GM23338 (cell line): ENCODE results near the gene EEF1E1. TPM values are rescaled to one million over a fixed set of nuclear protein-coding genes. Genes with fewer than 3 reads are reported as not detected.

Experiments
- ATAC-seq: fragments of 200-7000 bp; cut with Tn5 transposase; 3 replicates; pipeline ENCODE4 v1.9.1; 2020
- DNase-seq: peaks from one replicate; pipeline ENCODE4 v3.0.0-alpha.2; 2015; ENCODE audit warnings: low spot score
- H2AFZ ChIP-seq: fragments of 200-600 bp; sonication (generic); 2 replicates; pipeline ENCODE4 v1.8.0; 2016; ENCODE audit warnings: antibody characterized with exemption, mild to moderate bottlenecking, moderate library complexity
- H3F3A ChIP-seq: fragments of 200-600 bp; sonication (generic); replicated peaks from 2 replicates; pipeline ENCODE4 v1.8.0; 2017; ENCODE audit warnings: antibody characterized with exemption, mixed run types, low read depth
- H3K27ac ChIP-seq: fragments of 200-600 bp; sonication (generic); 2 replicates; pipeline ENCODE4 v1.6.1; 2016; ENCODE audit warnings: low read depth
- H3K27me3 ChIP-seq: fragments of 200-600 bp; sonication (generic); 2 replicates; pipeline ENCODE4 v1.8.0; 2016; ENCODE audit warnings: mild to moderate bottlenecking, mixed run types, moderate library complexity; ENCODE audit not compliant: insufficient read depth
- H3K36me3 ChIP-seq: fragments of 200-600 bp; sonication (generic); 2 replicates; pipeline ENCODE4 v1.8.0; 2016; ENCODE audit warnings: mild to moderate bottlenecking; ENCODE audit not compliant: insufficient read depth
- H3K4me1 ChIP-seq: fragments of 200-600 bp; sonication (generic); 2 replicates; pipeline ENCODE4 v1.8.0; 2016; ENCODE audit warnings: mild to moderate bottlenecking, moderate library complexity; ENCODE audit not compliant: insufficient read depth
- H3K4me2 ChIP-seq: fragments of 200-600 bp; sonication (generic); 2 replicates; pipeline ENCODE4 v1.7.1; 2017; ENCODE audit warnings: mixed run types
- H3K4me3 ChIP-seq: fragments of 200-600 bp; sonication (generic); 2 replicates; pipeline ENCODE4 v1.6.1; 2016; ENCODE audit warnings: mixed run types
- H3K79me2 ChIP-seq: fragments of 200-600 bp; sonication (generic); replicated peaks from 2 replicates; pipeline ENCODE4 v1.8.0; 2017; ENCODE audit warnings: mild to moderate bottlenecking; ENCODE audit not compliant: insufficient read depth
- H3K9me2 ChIP-seq: fragments of 200-600 bp; sonication (generic); 2 replicates; pipeline ENCODE4 v1.8.0; 2017; ENCODE audit not compliant: insufficient read depth
- H4K20me1 ChIP-seq: fragments of 200-600 bp; sonication (generic); replicated peaks from 2 replicates; pipeline ENCODE4 v1.8.0; 2017; ENCODE audit warnings: mild to moderate bottlenecking; ENCODE audit not compliant: insufficient read depth
- H3K27ac Mint-ChIP-seq: 2 replicates; pipeline ENCODE4 v1.8.0; 2020; ENCODE audit warnings: inconsistent platforms, mild to moderate bottlenecking, moderate library complexity, mixed read lengths
- H3K27me3 Mint-ChIP-seq: 3 replicates; pipeline ENCODE4 v1.8.0; 2022; ENCODE audit warnings: low read depth, mild to moderate bottlenecking, moderate library complexity, mixed read lengths, inconsistent platforms; ENCODE audit not compliant: insufficient read depth, poor library complexity
- H3K36me3 Mint-ChIP-seq: 3 replicates; pipeline ENCODE4 v1.8.0; 2021; ENCODE audit warnings: low read depth, mild to moderate bottlenecking, inconsistent platforms, moderate library complexity, mixed read lengths
- H3K4me1 Mint-ChIP-seq: 3 replicates; pipeline ENCODE4 v1.8.0; 2020; ENCODE audit warnings: mild to moderate bottlenecking, inconsistent platforms, mixed read lengths
- H3K4me3 Mint-ChIP-seq: 3 replicates; pipeline ENCODE4 v1.8.0; 2021; ENCODE audit warnings: moderate library complexity, mild to moderate bottlenecking, inconsistent platforms, mixed read lengths
- H3K9me3 Mint-ChIP-seq: 3 replicates; pipeline ENCODE4 v1.8.0; 2020; ENCODE audit warnings: moderate library complexity, mild to moderate bottlenecking, inconsistent platforms, mixed read lengths
- CREB1 ChIP-seq: fragments of 250-450 bp; sonication (Bioruptor Pico); IDR thresholded peaks from 2 replicates; pipeline ENCODE4 v1.5.0; 2020; ENCODE audit warnings: low read depth, mild to moderate bottlenecking, moderate library complexity
- CTCF ChIP-seq, 2 experiments: fragments of 200-600 bp in 1 of 2; sonication (generic) in 1 of 2; conservative IDR thresholded peaks; 2 replicates each; pipeline versions ENCODE4 v1.5.1 to v1.6.1; 2016 to 2017; ENCODE audit warnings: antibody characterized with exemption in 2 of 2, low read depth in 2 of 2, mild to moderate bottlenecking in 2 of 2, moderate library complexity in 1 of 2
- EZH2 ChIP-seq: fragments of 200-600 bp; sonication (generic); IDR thresholded peaks from one replicate; pipeline ENCODE4 v1.8.0; 2017; ENCODE audit warnings: antibody characterized with exemption, mild to moderate bottlenecking, low read depth; ENCODE audit not compliant: unreplicated experiment
- EZH2phosphoT487 ChIP-seq: fragments of 200-600 bp; sonication (generic); IDR thresholded peaks from one replicate; pipeline ENCODE4 v1.8.1; 2018; ENCODE audit warnings: antibody characterized with exemption; ENCODE audit not compliant: unreplicated experiment
- JUNB ChIP-seq: IDR thresholded peaks from one replicate; pipeline ENCODE4 v1.6.1; 2016; ENCODE audit warnings: antibody characterized with exemption; ENCODE audit not compliant: unreplicated experiment
- NANOG ChIP-seq: IDR thresholded peaks from 2 replicates; pipeline ENCODE4 v1.6.1; 2016; ENCODE audit warnings: antibody characterized with exemption, borderline replicate concordance
- POLR2AphosphoS5 ChIP-seq: IDR thresholded peaks from 2 replicates; pipeline ENCODE4 v1.6.1; 2016; ENCODE audit warnings: antibody characterized with exemption, low read depth
- STAT1 ChIP-seq: IDR thresholded peaks from one replicate; pipeline ENCODE4 v1.6.1; 2016; ENCODE audit warnings: antibody characterized with exemption; ENCODE audit not compliant: unreplicated experiment
- ZNF114 ChIP-seq: fragments of 250-450 bp; sonication (Bioruptor Pico); IDR thresholded peaks from 2 replicates; pipeline ENCODE4 v1.5.0; 2020; ENCODE audit warnings: mild to moderate bottlenecking, moderate library complexity
- ZNF331 ChIP-seq: fragments of 250-450 bp; sonication (Bioruptor Pico); IDR thresholded peaks from 2 replicates; pipeline ENCODE4 v1.5.0; 2020; ENCODE audit warnings: low read depth, mild to moderate bottlenecking, moderate library complexity
- polyA plus RNA-seq: library from polyadenylated mRNA; unstranded; fragments of >200 nt; fragmentation: Nextera tagmentation; extraction: Ambion mirVana; gene quantifications from 2 replicates; pipeline ENCODE4 v1.2.1, GENCODE V29; 2016
- total RNA-seq: library from RNA; depleted of rRNA; stranded (reverse); fragments of >200 nt; shearing (Covaris generic); gene quantifications from 2 replicates; pipeline ENCODE4 v1.2.3, GENCODE V29; 2014
- TF ChIP-seq, protein P1 (sequence below): IDR thresholded peaks from one replicate; pipeline ENCODE4 v1.6.1; 2018; ENCODE audit warnings: antibody characterized with exemption; ENCODE audit not compliant: unreplicated experiment
- TF ChIP-seq, protein P2 (sequence below): fragments of 250-450 bp; sonication (Bioruptor Pico); IDR thresholded peaks from 2 replicates; pipeline ENCODE4 v1.5.0; 2020; ENCODE audit warnings: mild to moderate bottlenecking, moderate library complexity
- TF ChIP-seq, protein P3 (sequence below): IDR thresholded peaks from 2 replicates; pipeline ENCODE4 v1.6.1; 2016; ENCODE audit warnings: antibody characterized with exemption

EEF1E1 gene
- total and polyA plus RNA-seq, 2 experiments from 2014 or later: 298 to 317 TPM

- Histone ChIP-seq H3K9me2 (no peaks in the 10 kb centered on the region), H4K20me1 (peaks cover 50% of the 10 kb centered on the region), H3K27me3 (no peaks in the 10 kb centered on the region), H2AFZ (no peak overlapping the region), H3K79me2 (peaks cover 46% of the 10 kb centered on the region), H3K4me3 (no peak overlapping the region), H3F3A (no peaks in the 10 kb centered on the region), H3K4me2 (no peak overlapping the region), H3K36me3 (peaks cover 13% of the 10 kb centered on the region; the same call in 1 of the 2 replicates), H3K4me1 (no peaks in the 10 kb centered on the region; the same call in 1 of the 2 replicates), H3K27ac (no peak overlapping the region)
- no peak for ATAC-seq
- no peak for DNase-seq
- TF ChIP-seq CREB1 (CRISPR knock-in tag) (no peak), NANOG (no peak), ZNF331 (CRISPR knock-in tag) (no peak), ZNF114 (CRISPR knock-in tag) (no peak), EZH2 (no peak), JUNB (no peak), POLR2AphosphoS5 (no peak), STAT1 (no peak), CTCF (conservative IDR thresholded peaks at IDR 0.05; ENCODE audit: low read depth in 2 of 2) (no peak), EZH2phosphoT487 (no peak)
- TF ChIP-seq, protein P1, sequence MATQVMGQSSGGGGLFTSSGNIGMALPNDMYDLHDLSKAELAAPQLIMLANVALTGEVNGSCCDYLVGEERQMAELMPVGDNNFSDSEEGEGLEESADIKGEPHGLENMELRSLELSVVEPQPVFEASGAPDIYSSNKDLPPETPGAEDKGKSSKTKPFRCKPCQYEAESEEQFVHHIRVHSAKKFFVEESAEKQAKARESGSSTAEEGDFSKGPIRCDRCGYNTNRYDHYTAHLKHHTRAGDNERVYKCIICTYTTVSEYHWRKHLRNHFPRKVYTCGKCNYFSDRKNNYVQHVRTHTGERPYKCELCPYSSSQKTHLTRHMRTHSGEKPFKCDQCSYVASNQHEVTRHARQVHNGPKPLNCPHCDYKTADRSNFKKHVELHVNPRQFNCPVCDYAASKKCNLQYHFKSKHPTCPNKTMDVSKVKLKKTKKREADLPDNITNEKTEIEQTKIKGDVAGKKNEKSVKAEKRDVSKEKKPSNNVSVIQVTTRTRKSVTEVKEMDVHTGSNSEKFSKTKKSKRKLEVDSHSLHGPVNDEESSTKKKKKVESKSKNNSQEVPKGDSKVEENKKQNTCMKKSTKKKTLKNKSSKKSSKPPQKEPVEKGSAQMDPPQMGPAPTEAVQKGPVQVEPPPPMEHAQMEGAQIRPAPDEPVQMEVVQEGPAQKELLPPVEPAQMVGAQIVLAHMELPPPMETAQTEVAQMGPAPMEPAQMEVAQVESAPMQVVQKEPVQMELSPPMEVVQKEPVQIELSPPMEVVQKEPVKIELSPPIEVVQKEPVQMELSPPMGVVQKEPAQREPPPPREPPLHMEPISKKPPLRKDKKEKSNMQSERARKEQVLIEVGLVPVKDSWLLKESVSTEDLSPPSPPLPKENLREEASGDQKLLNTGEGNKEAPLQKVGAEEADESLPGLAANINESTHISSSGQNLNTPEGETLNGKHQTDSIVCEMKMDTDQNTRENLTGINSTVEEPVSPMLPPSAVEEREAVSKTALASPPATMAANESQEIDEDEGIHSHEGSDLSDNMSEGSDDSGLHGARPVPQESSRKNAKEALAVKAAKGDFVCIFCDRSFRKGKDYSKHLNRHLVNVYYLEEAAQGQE: no peak
- TF ChIP-seq, protein P2, sequence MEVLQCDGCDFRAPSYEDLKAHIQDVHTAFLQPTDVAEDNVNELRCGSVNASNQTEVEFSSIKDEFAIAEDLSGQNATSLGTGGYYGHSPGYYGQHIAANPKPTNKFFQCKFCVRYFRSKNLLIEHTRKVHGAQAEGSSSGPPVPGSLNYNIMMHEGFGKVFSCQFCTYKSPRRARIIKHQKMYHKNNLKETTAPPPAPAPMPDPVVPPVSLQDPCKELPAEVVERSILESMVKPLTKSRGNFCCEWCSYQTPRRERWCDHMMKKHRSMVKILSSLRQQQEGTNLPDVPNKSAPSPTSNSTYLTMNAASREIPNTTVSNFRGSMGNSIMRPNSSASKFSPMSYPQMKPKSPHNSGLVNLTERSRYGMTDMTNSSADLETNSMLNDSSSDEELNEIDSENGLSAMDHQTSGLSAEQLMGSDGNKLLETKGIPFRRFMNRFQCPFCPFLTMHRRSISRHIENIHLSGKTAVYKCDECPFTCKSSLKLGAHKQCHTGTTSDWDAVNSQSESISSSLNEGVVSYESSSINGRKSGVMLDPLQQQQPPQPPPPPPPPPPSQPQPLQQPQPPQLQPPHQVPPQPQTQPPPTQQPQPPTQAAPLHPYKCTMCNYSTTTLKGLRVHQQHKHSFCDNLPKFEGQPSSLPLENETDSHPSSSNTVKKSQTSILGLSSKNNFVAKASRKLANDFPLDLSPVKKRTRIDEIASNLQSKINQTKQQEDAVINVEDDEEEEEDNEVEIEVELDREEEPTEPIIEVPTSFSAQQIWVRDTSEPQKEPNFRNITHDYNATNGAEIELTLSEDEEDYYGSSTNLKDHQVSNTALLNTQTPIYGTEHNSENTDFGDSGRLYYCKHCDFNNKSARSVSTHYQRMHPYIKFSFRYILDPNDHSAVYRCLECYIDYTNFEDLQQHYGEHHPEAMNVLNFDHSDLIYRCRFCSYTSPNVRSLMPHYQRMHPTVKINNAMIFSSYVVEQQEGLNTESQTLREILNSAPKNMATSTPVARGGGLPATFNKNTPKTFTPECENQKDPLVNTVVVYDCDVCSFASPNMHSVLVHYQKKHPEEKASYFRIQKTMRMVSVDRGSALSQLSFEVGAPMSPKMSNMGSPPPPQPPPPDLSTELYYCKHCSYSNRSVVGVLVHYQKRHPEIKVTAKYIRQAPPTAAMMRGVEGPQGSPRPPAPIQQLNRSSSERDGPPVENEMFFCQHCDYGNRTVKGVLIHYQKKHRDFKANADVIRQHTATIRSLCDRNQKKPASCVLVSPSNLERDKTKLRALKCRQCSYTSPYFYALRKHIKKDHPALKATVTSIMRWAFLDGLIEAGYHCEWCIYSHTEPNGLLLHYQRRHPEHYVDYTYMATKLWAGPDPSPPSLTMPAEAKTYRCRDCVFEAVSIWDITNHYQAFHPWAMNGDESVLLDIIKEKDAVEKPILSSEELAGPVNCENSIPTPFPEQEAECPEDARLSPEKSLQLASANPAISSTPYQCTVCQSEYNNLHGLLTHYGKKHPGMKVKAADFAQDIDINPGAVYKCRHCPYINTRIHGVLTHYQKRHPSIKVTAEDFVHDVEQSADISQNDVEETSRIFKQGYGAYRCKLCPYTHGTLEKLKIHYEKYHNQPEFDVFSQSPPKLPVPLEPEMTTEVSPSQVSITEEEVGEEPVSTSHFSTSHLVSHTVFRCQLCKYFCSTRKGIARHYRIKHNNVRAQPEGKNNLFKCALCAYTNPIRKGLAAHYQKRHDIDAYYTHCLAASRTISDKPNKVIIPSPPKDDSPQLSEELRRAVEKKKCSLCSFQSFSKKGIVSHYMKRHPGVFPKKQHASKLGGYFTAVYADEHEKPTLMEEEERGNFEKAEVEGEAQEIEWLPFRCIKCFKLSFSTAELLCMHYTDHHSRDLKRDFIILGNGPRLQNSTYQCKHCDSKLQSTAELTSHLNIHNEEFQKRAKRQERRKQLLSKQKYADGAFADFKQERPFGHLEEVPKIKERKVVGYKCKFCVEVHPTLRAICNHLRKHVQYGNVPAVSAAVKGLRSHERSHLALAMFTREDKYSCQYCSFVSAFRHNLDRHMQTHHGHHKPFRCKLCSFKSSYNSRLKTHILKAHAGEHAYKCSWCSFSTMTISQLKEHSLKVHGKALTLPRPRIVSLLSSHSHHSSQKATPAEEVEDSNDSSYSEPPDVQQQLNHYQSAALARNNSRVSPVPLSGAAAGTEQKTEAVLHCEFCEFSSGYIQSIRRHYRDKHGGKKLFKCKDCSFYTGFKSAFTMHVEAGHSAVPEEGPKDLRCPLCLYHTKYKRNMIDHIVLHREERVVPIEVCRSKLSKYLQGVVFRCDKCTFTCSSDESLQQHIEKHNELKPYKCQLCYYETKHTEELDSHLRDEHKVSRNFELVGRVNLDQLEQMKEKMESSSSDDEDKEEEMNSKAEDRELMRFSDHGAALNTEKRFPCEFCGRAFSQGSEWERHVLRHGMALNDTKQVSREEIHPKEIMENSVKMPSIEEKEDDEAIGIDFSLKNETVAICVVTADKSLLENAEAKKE: no peak
- TF ChIP-seq, protein P3, sequence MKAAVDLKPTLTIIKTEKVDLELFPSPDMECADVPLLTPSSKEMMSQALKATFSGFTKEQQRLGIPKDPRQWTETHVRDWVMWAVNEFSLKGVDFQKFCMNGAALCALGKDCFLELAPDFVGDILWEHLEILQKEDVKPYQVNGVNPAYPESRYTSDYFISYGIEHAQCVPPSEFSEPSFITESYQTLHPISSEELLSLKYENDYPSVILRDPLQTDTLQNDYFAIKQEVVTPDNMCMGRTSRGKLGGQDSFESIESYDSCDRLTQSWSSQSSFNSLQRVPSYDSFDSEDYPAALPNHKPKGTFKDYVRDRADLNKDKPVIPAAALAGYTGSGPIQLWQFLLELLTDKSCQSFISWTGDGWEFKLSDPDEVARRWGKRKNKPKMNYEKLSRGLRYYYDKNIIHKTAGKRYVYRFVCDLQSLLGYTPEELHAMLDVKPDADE: no peak
- no peak overlapping the region; the same call in 1 of the 2 replicates for H3K27ac Mint-ChIP-seq
- H3K4me3 Mint-ChIP-seq: no peak overlapping the region
- H3K4me1 Mint-ChIP-seq: peaks cover 21% of the 10 kb centered on the region
- peaks cover 5% of the 10 kb centered on the region; the same call in 2 of the 3 replicates for H3K9me3 Mint-ChIP-seq
- H3K27me3 Mint-ChIP-seq: no peaks in the 10 kb centered on the region
- peaks cover 54% of the 10 kb centered on the region for H3K36me3 Mint-ChIP-seq
Observed at GRCh38 chr6:8082954-8083858, 19.1 kb downstream of the EEF1E1 start.
